IMR-90 (cell line): Measurements from ENCODE around the gene CDHR3. TPM values are rescaled to one million over a fixed set of nuclear protein-coding genes. Genes with fewer than 3 reads are reported as not detected.

Experiments
- ATAC-seq: fragments of 200-7000 bp; cut with Tn5 transposase; 2 replicates; pipeline ENCODE4 v1.9.1; 2020; ENCODE audit warnings: low read depth, mild to moderate bottlenecking, moderate library complexity
- BruUV-seq: library from RNA; stranded (reverse); fragments of 400-500 nt; replicated peaks from 2 replicates; lab custom pipeline; 2021; lab: Mats Ljungman, UMichigan
- CTCF ChIA-PET: fragments of 300-600 bp; formaldehyde crosslinking; extraction: SDS; loops from one replicate; lab custom pipeline; 2021; ENCODE audit warnings: antibody characterized with exemption; lab: Yijun Ruan, JAX
- POLR2A ChIA-PET: fragments of 300-600 bp; sonication (Branson Sonifier 250); formaldehyde crosslinking; loops from one replicate; lab custom pipeline; 2022; ENCODE audit warnings: antibody characterized with exemption; ENCODE audit not compliant: unreplicated experiment; lab: Charles Lee
- DNase-seq: peaks from one replicate; pipeline ENCODE4 v3.0.0; 2013
- H2AFZ ChIP-seq: replicated peaks from 2 replicates; pipeline ENCODE3; 2013; ENCODE audit warnings: low read length, mild to moderate bottlenecking; ENCODE audit not compliant: poor library complexity
- H2AK5ac ChIP-seq: 2 replicates; pipeline ENCODE4 v1.6.1; 2013; ENCODE audit warnings: low read depth, low read length, inconsistent platforms
- H2AK9ac ChIP-seq: replicated peaks from 2 replicates; pipeline ENCODE3; 2013; ENCODE audit warnings: mild to moderate bottlenecking, low read depth, low read length, moderate library complexity; ENCODE audit not compliant: poor library complexity
- H2BK120ac ChIP-seq: 2 replicates; pipeline ENCODE4 v1.6.1; 2013; ENCODE audit warnings: low read depth, low read length, inconsistent platforms
- H2BK15ac ChIP-seq: 3 replicates; pipeline ENCODE4 v1.6.1; 2013; ENCODE audit warnings: low read depth, low read length, inconsistent platforms
- H2BK20ac ChIP-seq: 2 replicates; pipeline ENCODE4 v1.6.1; 2013; ENCODE audit warnings: low read depth, mild to moderate bottlenecking, inconsistent platforms, low read length, moderate library complexity
- H2BK5ac ChIP-seq: 2 replicates; pipeline ENCODE4 v1.6.1; 2013; ENCODE audit warnings: mild to moderate bottlenecking, low read depth, low read length, inconsistent platforms; ENCODE audit not compliant: poor library complexity, severe bottlenecking
- H3K14ac ChIP-seq: replicated peaks from 2 replicates; pipeline ENCODE4 v1.6.1; 2013; ENCODE audit warnings: low read depth, low read length, inconsistent platforms
- H3K18ac ChIP-seq: 2 replicates; pipeline ENCODE4 v1.6.1; 2013; ENCODE audit warnings: low read depth, low read length, control low read depth
- H3K23ac ChIP-seq: 2 replicates; pipeline ENCODE4 v1.6.1; 2013; ENCODE audit warnings: low read depth, low read length, inconsistent platforms
- H3K27ac ChIP-seq: 2 replicates; pipeline ENCODE4 v1.5.1; 2013; ENCODE audit warnings: mild to moderate bottlenecking, control low read depth, low read length; ENCODE audit not compliant: insufficient read depth
- H3K27me3 ChIP-seq: 2 replicates; pipeline ENCODE4 v1.6.1; 2013; ENCODE audit warnings: low read length; ENCODE audit not compliant: control insufficient read depth, insufficient read depth
- H3K36me3 ChIP-seq: 2 replicates; pipeline ENCODE4 v1.6.1; 2013; ENCODE audit warnings: low read length, mixed read lengths; ENCODE audit not compliant: control insufficient read depth, insufficient read depth
- H3K4ac ChIP-seq: 2 replicates; pipeline ENCODE4 v1.6.1; 2013; ENCODE audit warnings: low read depth, low read length, inconsistent platforms
- H3K4me1 ChIP-seq: 2 replicates; pipeline ENCODE4 v1.6.1; 2013; ENCODE audit warnings: low read length, mixed read lengths; ENCODE audit not compliant: control insufficient read depth, insufficient read depth
- H3K4me2 ChIP-seq: 2 replicates; pipeline ENCODE4 v1.6.1; 2013; ENCODE audit warnings: low read depth, mild to moderate bottlenecking, control low read depth, low read length, moderate library complexity
- H3K4me3 ChIP-seq: 2 replicates; pipeline ENCODE4 v1.5.1; 2013; ENCODE audit warnings: low read depth, mild to moderate bottlenecking, control low read depth, low read length, moderate library complexity; ENCODE audit not compliant: insufficient read depth
- H3K56ac ChIP-seq: 2 replicates; pipeline ENCODE4 v1.6.1; 2013; ENCODE audit warnings: low read length, inconsistent platforms; ENCODE audit not compliant: insufficient read depth; ENCODE audit errors: extremely low read depth
- H3K79me1 ChIP-seq, 2 experiments: 2 replicates each; pipeline ENCODE4 v1.6.1; 2013; ENCODE audit warnings: low read length in 2 of 2, inconsistent platforms in 1 of 2, low read depth in 1 of 2
- H3K9ac ChIP-seq: 2 replicates; pipeline ENCODE4 v1.6.1; 2013; ENCODE audit warnings: low read depth, low read length, control low read depth
- H3K9me1 ChIP-seq: 2 replicates; pipeline ENCODE4 v1.6.1; 2013; ENCODE audit warnings: low read length, inconsistent platforms; ENCODE audit not compliant: insufficient read depth
- H3K9me3 ChIP-seq: 2 replicates; pipeline ENCODE4 v1.6.1; 2013; ENCODE audit warnings: low read length; ENCODE audit not compliant: control insufficient read depth, insufficient read depth
- H4K20me1 ChIP-seq: 2 replicates; pipeline ENCODE4 v1.6.1; 2013; ENCODE audit warnings: low read length, inconsistent platforms; ENCODE audit not compliant: insufficient read depth
- H4K5ac ChIP-seq: 2 replicates; pipeline ENCODE4 v1.6.1; 2013; ENCODE audit warnings: mild to moderate bottlenecking, low read depth, low read length, control low read depth
- H4K8ac ChIP-seq, 2 experiments: 2 replicates each; pipeline ENCODE4 v1.6.1; 2013; ENCODE audit warnings: low read depth in 2 of 2, low read length in 2 of 2, control low read depth in 1 of 2, inconsistent platforms in 1 of 2
- H4K91ac ChIP-seq: 2 replicates; pipeline ENCODE4 v1.6.1; 2013; ENCODE audit warnings: low read depth, low read length, inconsistent platforms; ENCODE audit not compliant: insufficient read depth
- CEBPB ChIP-seq: IDR thresholded peaks from 2 replicates; pipeline ENCODE4 v1.6.1; 2012; ENCODE audit warnings: low read depth, low read length, improper control_type of control experiment
- CHD1 ChIP-seq: IDR thresholded peaks from 2 replicates; pipeline ENCODE4 v1.6.1; 2012; ENCODE audit warnings: low read depth, low read length, improper control_type of control experiment
- MAFK ChIP-seq: IDR thresholded peaks from 2 replicates; pipeline ENCODE4 v1.6.1; 2012; ENCODE audit warnings: low read depth, low read length, improper control_type of control experiment
- MAZ ChIP-seq: IDR thresholded peaks from 2 replicates; pipeline ENCODE4 v1.6.1; 2012; ENCODE audit warnings: low read depth, mild to moderate bottlenecking, low read length, improper control_type of control experiment, moderate library complexity, borderline replicate concordance
- MXI1 ChIP-seq: IDR thresholded peaks from 2 replicates; pipeline ENCODE4 v1.6.1; 2012; ENCODE audit warnings: low read depth, mild to moderate bottlenecking, low read length, moderate library complexity, borderline replicate concordance
- NFE2L2 ChIP-seq: fragments of 150-350 bp; IDR thresholded peaks from 2 replicates; pipeline ENCODE4 v1.6.1; 2016; ENCODE audit warnings: low read depth, mild to moderate bottlenecking, low read length
- POLR2A ChIP-seq: IDR thresholded peaks from 2 replicates; pipeline ENCODE4 v1.6.1; 2012; ENCODE audit warnings: mild to moderate bottlenecking, low read depth, low read length
- RAD21 ChIP-seq: IDR thresholded peaks from 2 replicates; pipeline ENCODE4 v1.6.1; 2012; ENCODE audit warnings: low read length, improper control_type of control experiment
- SMC3 ChIP-seq: fragments of 150-350 bp; IDR thresholded peaks from 2 replicates; pipeline ENCODE4 v1.6.1; 2016; ENCODE audit warnings: low read depth, mild to moderate bottlenecking, antibody characterized with exemption, low read length, moderate library complexity
- WGBS, 2 experiments: methylation state at CpG; one replicate each; pipeline versions ENCODE4 v1.1.5 to v1.1.7; 2013; ENCODE audit warnings: missing lambda C conversion rate in 2 of 2; ENCODE audit not compliant: insufficient read length in 1 of 2; ENCODE audit errors: extremely low coverage in 2 of 2; 5-methylcytosine and 5-hydroxymethylcytosine counted together
- dilution Hi-C: fragments of 300-500 bp; cut with HindIII; formaldehyde crosslinking; loops from one replicate; pipeline ENCODE4 v1.14.3; 2018; ENCODE audit warnings: low sequenced_read_pairs; ENCODE audit not compliant: unreplicated experiment
- in situ Hi-C: fragments of 300-500 bp; cut with MboI; formaldehyde crosslinking; loops from 3 replicates; pipeline ENCODE4 v1.14.3; 2019; ENCODE audit warnings: low sequenced_read_pairs, inconsistent platforms, mixed read lengths
- intact Hi-C: fragments of 100-400 bp; cut with micrococcal nuclease; formaldehyde crosslinking; loops from 2 replicates; pipeline ENCODE4 v1.10.0; 2022
- polyA plus RNA-seq, 3 experiments: library from polyadenylated mRNA; depleted of rRNA; stranded (reverse); fragments of >200 nt; gene quantifications; 2 replicates each; pipeline ENCODE4 v1.2.3, GENCODE V29; 2012; ENCODE audit warnings: low replicate concordance in 1 of 3
- total RNA-seq: library from RNA; depleted of rRNA; stranded (reverse); fragments of >200 nt; gene quantifications from 2 replicates; pipeline ENCODE4 v1.2.3, GENCODE V29; 2012

CDHR3 gene
- total and polyA plus RNA-seq, 2 of the 4 experiments (the other 2 are of a cell fraction) = 0.96 to 1.6 TPM

DNA sequence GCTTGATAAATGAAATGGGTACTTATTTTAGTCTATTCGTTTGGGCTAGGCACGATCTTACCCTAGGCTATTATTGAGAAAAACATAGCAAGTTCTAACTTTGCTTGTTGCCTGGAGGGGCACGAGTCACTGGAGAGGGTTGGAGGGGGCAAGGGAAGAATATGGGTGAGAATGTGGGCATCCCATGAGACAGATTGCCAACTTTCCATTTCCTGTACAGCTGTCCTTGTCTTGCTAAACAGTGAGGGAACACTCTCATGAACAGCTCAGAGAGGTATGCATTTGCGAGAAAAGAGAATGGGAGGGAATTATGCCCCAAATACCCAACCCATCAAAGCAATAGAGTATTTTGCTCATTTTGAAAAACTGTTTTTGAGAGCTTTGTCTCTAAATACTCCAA, 9.2 kb downstream of the CDHR3 start:
- no peak overlapping the region for H2BK15ac ChIP-seq
- peaks cover 17% of the 10 kb centered on the region for H3K27me3 ChIP-seq
- H3K4me2 ChIP-seq = no peak overlapping the region
- no peak overlapping the region for H2BK5ac ChIP-seq
- no CpG with 5 or more reads among the region's 4 CpGs for WGBS, 2 experiments
- intact Hi-C loops (no loop called here), dilution Hi-C loops (no loop called here), in situ Hi-C loops (no loop called here)
- H4K8ac ChIP-seq = no peak overlapping the region
- no peak overlapping the region for H4K5ac ChIP-seq
- peaks cover 3% of the 10 kb centered on the region; the same call in 1 of the 2 replicates for H3K4me1 ChIP-seq
- no peak overlapping the region for H2AK5ac ChIP-seq
- no peak overlapping the region for H3K56ac ChIP-seq
- no peak overlapping the region for H2BK20ac ChIP-seq
- H3K9me3 ChIP-seq = no peaks in the 10 kb centered on the region
- H3K14ac ChIP-seq = no peak overlapping the region
- H3K23ac ChIP-seq = no peak overlapping the region
- no peak overlapping the region for H2AK9ac ChIP-seq
- no peak overlapping the region for H2AFZ ChIP-seq
- no peaks in the 10 kb centered on the region for H4K20me1 ChIP-seq
- no peak for DNase-seq
- H3K36me3 ChIP-seq = no peaks in the 10 kb centered on the region
- H3K9ac ChIP-seq = no peak overlapping the region
- CTCF ChIA-PET = no interaction called here
- POLR2A ChIA-PET = no interaction called here
- no peak overlapping the region for H3K18ac ChIP-seq
- no peak overlapping the region for H3K27ac ChIP-seq
- 0 out of 2 replicates have a peak, but pooled peaks cover 6% of the 10 kb centered on the region for H3K9me1 ChIP-seq
- no peaks in the 10 kb centered on the region for H3K79me1 ChIP-seq
- H3K4me3 ChIP-seq = no peak overlapping the region
- no peak overlapping the region for H4K91ac ChIP-seq
- ATAC-seq = no peak
- H2BK120ac ChIP-seq = no peak overlapping the region
- no TSS peak for BruUV-seq
- no peak overlapping the region for H3K4ac ChIP-seq
- TF ChIP-seq SMC3 = no peak
- no peak for TF ChIP-seq MAFK
- TF ChIP-seq MXI1 = no peak
- TF ChIP-seq CHD1 = no peak
- TF ChIP-seq POLR2A = no peak
- no peak for TF ChIP-seq RAD21
- no peak for TF ChIP-seq MAZ
- no peak for TF ChIP-seq NFE2L2
- TF ChIP-seq CEBPB = no peak
